Sigmoid colon (tissue), 4 donors: ENCODE data around the gene ARID3C.

Experiments used
- CTCF ChIP-seq, 4 experiments: fragments of 450-650 bp in 3 of 4; fragments of 200-600 bp in 1 of 4; IDR thresholded peaks; one replicate each; pipeline ENCODE4 v1.5.1; 2016 to 2019; ENCODE audit warnings: antibody characterized with exemption in 4 of 4, mild to moderate bottlenecking in 3 of 4, moderate library complexity in 2 of 4
- POLR2A ChIP-seq, 2 donors: fragments of 450-650 bp; IDR thresholded peaks; one replicate each; pipeline ENCODE4 v1.6.1; 2016; ENCODE audit warnings: antibody characterized with exemption in 2 of 2, mild to moderate bottlenecking in 2 of 2, moderate library complexity in 2 of 2
- POLR2AphosphoS5 ChIP-seq, 4 donors: sonication (generic); formaldehyde crosslinking; IDR thresholded peaks; one replicate each; pipeline ENCODE4 v1.6.1; 2017; ENCODE audit warnings: antibody characterized with exemption in 4 of 4

DNA sequence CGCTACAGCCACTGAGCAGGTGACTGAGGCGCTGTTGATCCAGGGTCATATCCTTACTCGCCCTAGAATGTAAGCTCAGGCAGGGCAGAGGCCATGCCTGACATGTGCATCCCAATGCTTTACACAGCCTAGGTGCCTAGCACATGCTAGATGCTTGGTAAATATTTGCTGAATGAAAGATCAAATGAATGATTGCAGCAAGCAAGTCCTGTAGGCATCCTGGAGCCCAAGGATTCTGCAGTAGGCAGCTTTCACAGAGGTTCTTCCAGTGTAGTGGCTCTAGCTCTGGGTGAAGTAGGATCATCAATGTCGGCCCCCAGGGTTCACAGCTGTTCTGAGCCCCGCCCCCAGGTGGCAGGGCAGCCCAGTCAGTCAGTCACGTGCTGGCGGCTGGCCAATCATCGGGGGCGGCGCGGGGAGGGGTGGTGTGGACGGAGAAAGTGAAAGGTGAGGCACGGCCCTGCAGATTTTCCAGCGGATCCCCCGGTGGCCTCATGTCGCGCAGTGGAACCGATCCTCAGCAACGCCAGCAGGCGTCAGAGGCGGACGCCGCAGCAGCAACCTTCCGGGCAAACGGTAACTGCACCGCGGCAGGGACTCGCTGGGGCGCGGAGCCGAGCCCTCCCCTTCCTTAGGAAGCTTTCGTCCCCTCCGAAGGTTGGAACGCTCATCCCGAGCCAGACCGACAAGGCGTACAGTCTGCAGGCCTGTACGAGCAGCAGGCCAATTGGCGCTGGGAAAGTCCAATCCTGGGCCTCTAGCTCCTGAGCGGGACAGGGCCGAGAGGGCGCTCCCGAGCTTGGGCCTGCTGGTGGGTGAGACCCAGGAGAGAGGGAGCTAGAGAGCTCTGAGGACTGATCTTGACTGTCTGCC is 17.6 kb upstream of the ARID3C start, which contains the start of gene GALT:
- peak in 3 of 4 experiments; percentile 27 to 39 (median 31) for TF ChIP-seq CTCF (IDR thresholded peaks at IDR 0.05)
- peak; percentile 46 to 80 (median 71) for TF ChIP-seq POLR2AphosphoS5 (IDR thresholded peaks at IDR 0.05)
- peak in 1 of 2 donors; percentile 43 for TF ChIP-seq POLR2A (IDR thresholded peaks at IDR 0.05)
